A172 (cell line): Measurements from ENCODE around the gene CLEC11A. TPM values are rescaled to one million over a fixed set of nuclear protein-coding genes. Genes with fewer than 3 reads are reported as not detected.

Experiments used
- DNase-seq: peaks from one replicate; pipeline ENCODE4 v3.0.0-alpha.2; 2015; ENCODE audit warnings: low spot score
- total RNA-seq: library from RNA; depleted of rRNA; stranded (reverse); fragments of >200 nt; shearing (Covaris generic); gene quantifications from 2 replicates; pipeline ENCODE4 v1.2.3, GENCODE V29; 2014; rRNA removed

CLEC11A gene
- total RNA-seq = 4.8 and 7.9 TPM in 2 replicates

- DNase-seq = no peak
These were observed at the start of gene CLEC11A for GRCh38 chr19:50723069-50723468. Gene CLEC11A (plus strand): TSS chr19:50723364. CDS start chr19:50723526, 162 bp downstream.

GRCh38 chr19:50676625-50677197, 46.5 kb upstream of the CLEC11A start:
- DNase-seq = no peak

- no peak for DNase-seq
These were observed 45.5 kb upstream of the CLEC11A start for GRCh38 chr19:50677636-50678035.

- no peak for DNase-seq
These were observed 44.8 kb upstream of the CLEC11A start for GRCh38 chr19:50678323-50678722.

GRCh38 chr19:50679177-50680125, 43.7 kb upstream of the CLEC11A start:
- DNase-seq = peak; percentile 91

- no peak for DNase-seq
These were observed 36.7 kb upstream of the CLEC11A start for GRCh38 chr19:50686310-50687032.

- no peak for DNase-seq
These were observed 34.4 kb upstream of the CLEC11A start for GRCh38 chr19:50688766-50689165.

GRCh38 chr19:50690439-50690838, 32.7 kb upstream of the CLEC11A start:
- DNase-seq = no peak

GRCh38 chr19:50693064-50693975, 29.8 kb upstream of the CLEC11A start:
- no peak for DNase-seq

GRCh38 chr19:50694815-50695145, 28.4 kb upstream of the CLEC11A start:
- no peak for DNase-seq

GRCh38 chr19:50695251-50696093, 27.7 kb upstream of the CLEC11A start:
- no peak for DNase-seq

GRCh38 chr19:50696094-50696483, 27.1 kb upstream of the CLEC11A start:
- no peak for DNase-seq

GRCh38 chr19:50697414-50698124, 25.6 kb upstream of the CLEC11A start:
- no peak for DNase-seq

- DNase-seq = no peak
These were observed 21.7 kb upstream of the CLEC11A start for GRCh38 chr19:50701367-50701985.

GRCh38 chr19:50702158-50702870, 20.9 kb upstream of the CLEC11A start:
- DNase-seq = no peak

GRCh38 chr19:50702871-50703829, 20.0 kb upstream of the CLEC11A start:
- DNase-seq = peak; percentile 67
